ENCODE data around the gene BAZ2A.

DNA sequence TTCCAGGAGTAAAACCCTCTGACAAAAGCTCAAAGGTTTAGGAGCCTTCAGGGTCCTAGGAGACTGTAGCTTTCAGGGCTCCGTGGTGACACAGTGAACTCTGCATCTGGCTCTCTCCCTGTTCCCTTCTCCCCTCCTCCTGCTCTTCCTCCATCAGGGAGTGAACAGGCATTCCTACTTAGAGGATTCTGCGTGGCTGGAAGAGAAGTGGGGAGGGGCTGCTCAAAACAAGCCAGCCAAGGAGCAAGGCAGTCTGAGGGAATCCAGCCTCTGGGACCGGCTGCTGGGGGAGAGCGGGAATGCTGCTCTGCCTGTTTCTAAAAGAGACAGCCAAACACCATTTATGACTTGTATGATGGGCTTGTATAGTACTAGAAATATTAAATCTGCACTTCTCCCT is 59.0 kb downstream of the BAZ2A start:
- TF ChIP-seq POLR2AphosphoS2 (conservative IDR thresholded peaks at IDR 0.05; ENCODE audit: low read length) = no peak
- TF ChIP-seq KDM5A (IDR thresholded peaks at IDR 0.05) = no peak
- TF ChIP-seq BHLHE40 (IDR thresholded peaks at IDR 0.05; ENCODE audit: low read depth, low read length) = no peak
- TF ChIP-seq, protein P1, sequence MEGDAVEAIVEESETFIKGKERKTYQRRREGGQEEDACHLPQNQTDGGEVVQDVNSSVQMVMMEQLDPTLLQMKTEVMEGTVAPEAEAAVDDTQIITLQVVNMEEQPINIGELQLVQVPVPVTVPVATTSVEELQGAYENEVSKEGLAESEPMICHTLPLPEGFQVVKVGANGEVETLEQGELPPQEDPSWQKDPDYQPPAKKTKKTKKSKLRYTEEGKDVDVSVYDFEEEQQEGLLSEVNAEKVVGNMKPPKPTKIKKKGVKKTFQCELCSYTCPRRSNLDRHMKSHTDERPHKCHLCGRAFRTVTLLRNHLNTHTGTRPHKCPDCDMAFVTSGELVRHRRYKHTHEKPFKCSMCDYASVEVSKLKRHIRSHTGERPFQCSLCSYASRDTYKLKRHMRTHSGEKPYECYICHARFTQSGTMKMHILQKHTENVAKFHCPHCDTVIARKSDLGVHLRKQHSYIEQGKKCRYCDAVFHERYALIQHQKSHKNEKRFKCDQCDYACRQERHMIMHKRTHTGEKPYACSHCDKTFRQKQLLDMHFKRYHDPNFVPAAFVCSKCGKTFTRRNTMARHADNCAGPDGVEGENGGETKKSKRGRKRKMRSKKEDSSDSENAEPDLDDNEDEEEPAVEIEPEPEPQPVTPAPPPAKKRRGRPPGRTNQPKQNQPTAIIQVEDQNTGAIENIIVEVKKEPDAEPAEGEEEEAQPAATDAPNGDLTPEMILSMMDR (IDR thresholded peaks at IDR 0.05) = no peak
- TF ChIP-seq, protein P2, sequence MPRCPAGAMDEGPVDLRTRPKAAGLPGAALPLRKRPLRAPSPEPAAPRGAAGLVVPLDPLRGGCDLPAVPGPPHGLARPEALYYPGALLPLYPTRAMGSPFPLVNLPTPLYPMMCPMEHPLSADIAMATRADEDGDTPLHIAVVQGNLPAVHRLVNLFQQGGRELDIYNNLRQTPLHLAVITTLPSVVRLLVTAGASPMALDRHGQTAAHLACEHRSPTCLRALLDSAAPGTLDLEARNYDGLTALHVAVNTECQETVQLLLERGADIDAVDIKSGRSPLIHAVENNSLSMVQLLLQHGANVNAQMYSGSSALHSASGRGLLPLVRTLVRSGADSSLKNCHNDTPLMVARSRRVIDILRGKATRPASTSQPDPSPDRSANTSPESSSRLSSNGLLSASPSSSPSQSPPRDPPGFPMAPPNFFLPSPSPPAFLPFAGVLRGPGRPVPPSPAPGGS (IDR thresholded peaks at IDR 0.05) = no peak

All from A549 (cell line).